HG02973 (cell line): ENCODE results near the gene ANO5.
"Not testable (repeated sequence)": the region's sequence is repeated elsewhere in the genome, so short reads cannot be mapped to it uniquely, and the experiment has no call there.

Experiments
- ATAC-seq: cut with Tn5 transposase; IDR thresholded peaks from one replicate; pipeline ENCODE4 v1.9.1; 2021; ENCODE audit warnings: moderate library complexity; ENCODE audit not compliant: unreplicated experiment

Gene ANO5

GRCh38 chr11:22197139-22198005 lies 4.5 kb downstream of the ANO5 start:
- no peak for ATAC-seq

GRCh38 chr11:22199243-22199642 lies 6.4 kb downstream of the ANO5 start:
- no peak for ATAC-seq

- ATAC-seq: no peak
Observed at GRCh38 chr11:22203281-22203680, 10.4 kb downstream of the ANO5 start.

GRCh38 chr11:22207162-22207561 lies 14.3 kb downstream of the ANO5 start:
- ATAC-seq: no peak

- ATAC-seq: no peak
Observed at GRCh38 chr11:22208151-22208858, 15.4 kb downstream of the ANO5 start.

GRCh38 chr11:22216940-22217339 lies 24.1 kb downstream of the ANO5 start:
- no peak for ATAC-seq

GRCh38 chr11:22221143-22221542 lies 28.3 kb downstream of the ANO5 start:
- ATAC-seq: no peak

- no peak for ATAC-seq
Observed at GRCh38 chr11:22225190-22225589, 32.3 kb downstream of the ANO5 start.

GRCh38 chr11:22234743-22235142 lies 41.9 kb downstream of the ANO5 start:
- no peak for ATAC-seq

GRCh38 chr11:22244986-22245592 lies 52.2 kb downstream of the ANO5 start:
- ATAC-seq: peak; percentile 97

- ATAC-seq: no peak
Observed at GRCh38 chr11:22246992-22247391, 54.1 kb downstream of the ANO5 start.

- no peak for ATAC-seq
Observed at GRCh38 chr11:22249871-22250270, 57.0 kb downstream of the ANO5 start.

GRCh38 chr11:22256876-22257275 lies 64.0 kb downstream of the ANO5 start:
- ATAC-seq: no peak

- ATAC-seq: no peak
Observed at GRCh38 chr11:22263613-22264012, 70.7 kb downstream of the ANO5 start.

- not testable (repeated sequence) for ATAC-seq
Observed at GRCh38 chr11:22268983-22269624, 76.2 kb downstream of the ANO5 start.

- no peak for ATAC-seq
Observed at GRCh38 chr11:22273781-22274180, 80.9 kb downstream of the ANO5 start.

- ATAC-seq: no peak
Observed at GRCh38 chr11:22275600-22275999, 82.7 kb downstream of the ANO5 start.

GRCh38 chr11:22276535-22276934 lies 83.7 kb downstream of the ANO5 start:
- no peak for ATAC-seq

GRCh38 chr11:22284991-22285390 lies 92.1 kb downstream of the ANO5 start:
- not testable (repeated sequence) for ATAC-seq

- no peak for ATAC-seq
Observed at GRCh38 chr11:22302368-22302767, 109.5 kb downstream of the ANO5 start.

- ATAC-seq: no peak
Observed at GRCh38 chr11:22304337-22304961, 111.6 kb downstream of the ANO5 start.
